GM19035 (cell line): ENCODE measurements around the gene RFX2.

ENCODE experiments used
- ATAC-seq: cut with Tn5 transposase; IDR thresholded peaks from one replicate; pipeline ENCODE4 v1.9.1; 2021; ENCODE audit not compliant: unreplicated experiment

Gene RFX2

GRCh38 chr19:5959260-5960004 is 150.9 kb downstream of the RFX2 start:
- ATAC-seq = no peak

- no peak for ATAC-seq
Measured at GRCh38 chr19:5958851-5959122, 151.5 kb downstream of the RFX2 start.

GRCh38 chr19:5958074-5958850 is 152.0 kb downstream of the RFX2 start:
- no peak for ATAC-seq

- no peak for ATAC-seq
Measured at GRCh38 chr19:5957170-5957569, 153.1 kb downstream of the RFX2 start.

GRCh38 chr19:5956728-5957127 is 153.6 kb downstream of the RFX2 start:
- ATAC-seq = no peak

GRCh38 chr19:5956323-5956722 is 154.0 kb downstream of the RFX2 start:
- no peak for ATAC-seq

- ATAC-seq = no peak
Measured at GRCh38 chr19:5955636-5955935, 154.7 kb downstream of the RFX2 start.

GRCh38 chr19:5954293-5954692 is 156.0 kb downstream of the RFX2 start:
- ATAC-seq = no peak

- no peak for ATAC-seq
Measured at GRCh38 chr19:5953680-5954213, 156.6 kb downstream of the RFX2 start.

GRCh38 chr19:5953030-5953589 is 157.2 kb downstream of the RFX2 start:
- ATAC-seq = no peak

- ATAC-seq = no peak
Measured at GRCh38 chr19:5952193-5953029, 157.9 kb downstream of the RFX2 start.

- no peak for ATAC-seq
Measured at GRCh38 chr19:5951338-5951861, 158.9 kb downstream of the RFX2 start.

GRCh38 chr19:5950741-5951140 is 159.6 kb downstream of the RFX2 start:
- ATAC-seq = no peak

- ATAC-seq = no peak
Measured at GRCh38 chr19:5949792-5950305, 160.5 kb downstream of the RFX2 start.

- no peak for ATAC-seq
Measured at GRCh38 chr19:5948752-5949564, 161.3 kb downstream of the RFX2 start.

GRCh38 chr19:5947435-5947834 is 162.9 kb downstream of the RFX2 start:
- ATAC-seq = no peak

- no peak for ATAC-seq
Measured at GRCh38 chr19:5943623-5944022, 166.7 kb downstream of the RFX2 start.
